Endothelial cell of umbilical vein (primary cell): Measurements from ENCODE around the gene UBE2D2. TPM values are rescaled to one million over a fixed set of nuclear protein-coding genes. Genes with fewer than 3 reads are reported as not detected.

ENCODE experiments used
- BruUV-seq: library from RNA; stranded (reverse); fragments of 400-500 nt; replicated peaks from 2 replicates; lab custom pipeline; 2021; lab: Mats Ljungman, UMichigan
- CTCF ChIA-PET: fragments of 300-600, 350-600 bp; sonication (Branson Sonifier 250); formaldehyde crosslinking; loops from one replicate; lab custom pipeline; 2021; ENCODE audit warnings: antibody characterized with exemption, inconsistent platforms; lab: Charles Lee
- POLR2A ChIA-PET: fragments of 300-600, 350-600 bp; sonication (Branson Sonifier 250); formaldehyde crosslinking; loops from one replicate; lab custom pipeline; 2021; ENCODE audit warnings: antibody characterized with exemption, inconsistent platforms; lab: Charles Lee
- DNase-seq: peaks from one replicate; pipeline ENCODE4 v3.0.0-alpha.2; 2011; ENCODE audit warnings: low read depth, low spot score
- FAIRE-seq: peaks from 2 replicates; lab custom pipeline; 2011; peaks lifted over from hg19 to GRCh38; lab: Jason Lieb, UNC
- H2AFZ ChIP-seq: 2 replicates; pipeline ENCODE4 v1.6.0; 2012; ENCODE audit warnings: low read depth, low read length, control low read depth, inconsistent platforms
- H3K27ac ChIP-seq: 2 replicates; pipeline ENCODE4 v1.5.1; 2011; ENCODE audit warnings: low read depth, mild to moderate bottlenecking, control low read depth, low read length, moderate library complexity; ENCODE audit not compliant: insufficient read depth
- H3K27me3 ChIP-seq, 2 experiments: 2 replicates each; pipeline versions ENCODE4 v1.6.0 to v1.6.1; 2011; ENCODE audit warnings: low read length in 2 of 2, mixed read lengths in 1 of 2; ENCODE audit not compliant: control insufficient read depth in 2 of 2, insufficient read depth in 2 of 2
- H3K36me3 ChIP-seq, 2 experiments: 2 replicates in 1 of 2; 3 replicates in 1 of 2; pipeline ENCODE4 v1.5.1; 2011; ENCODE audit warnings: low read length in 2 of 2, mild to moderate bottlenecking in 1 of 2, moderate library complexity in 1 of 2; ENCODE audit not compliant: control insufficient read depth in 2 of 2, insufficient read depth in 2 of 2; ENCODE audit errors: extremely low read depth in 1 of 2
- H3K4me1 ChIP-seq: 3 replicates; pipeline ENCODE4 v1.5.1; 2011; ENCODE audit warnings: mild to moderate bottlenecking, low read length; ENCODE audit not compliant: control insufficient read depth, insufficient read depth; ENCODE audit errors: extremely low read depth
- H3K4me2 ChIP-seq: 2 replicates; pipeline ENCODE4 v1.6.1; 2011; ENCODE audit warnings: low read length, control low read depth, mixed read lengths; ENCODE audit not compliant: insufficient read depth
- H3K4me3 ChIP-seq, 3 experiments: fragments of 200-600 bp in 1 of 3; sonication (generic), shearing (Covaris generic) in 1 of 3; replicated peaks in 1 of 3; 2 replicates each; pipeline ENCODE4 v1.5.1; 2011 to 2016; ENCODE audit warnings: control low read depth in 3 of 3, low read length in 3 of 3, mild to moderate bottlenecking in 2 of 3, inconsistent platforms in 1 of 3, low read depth in 1 of 3, moderate library complexity in 1 of 3; ENCODE audit not compliant: insufficient read depth in 1 of 3
- H3K79me2 ChIP-seq: 2 replicates; pipeline ENCODE4 v1.6.0; 2012; ENCODE audit warnings: low read length, inconsistent platforms; ENCODE audit not compliant: control insufficient read depth, insufficient read depth
- H3K9ac ChIP-seq: replicated peaks from 2 replicates; pipeline ENCODE3; 2011; ENCODE audit warnings: low read length, control low read depth; ENCODE audit not compliant: insufficient read depth; ENCODE audit errors: extremely low read depth
- H3K9me1 ChIP-seq: replicated peaks from 3 replicates; pipeline ENCODE4 v1.6.0; 2011; ENCODE audit warnings: mild to moderate bottlenecking, low read length; ENCODE audit not compliant: control insufficient read depth, insufficient read depth; ENCODE audit errors: extremely low read depth
- H3K9me3 ChIP-seq: replicated peaks from 2 replicates; pipeline ENCODE4 v1.5.1; 2012; ENCODE audit warnings: low read length, inconsistent platforms; ENCODE audit not compliant: control insufficient read depth, insufficient read depth
- H4K20me1 ChIP-seq: replicated peaks from 2 replicates; pipeline ENCODE3; 2011; ENCODE audit warnings: mild to moderate bottlenecking, low read length; ENCODE audit not compliant: control insufficient read depth, insufficient read depth; ENCODE audit errors: extremely low read depth
- CTCF ChIP-seq, 2 donors: IDR thresholded peaks; 1 replicate in 1 of 2; 2 replicates in 1 of 2; pipeline ENCODE4 v1.5.1; 2011; ENCODE audit warnings: low read length in 2 of 2, mild to moderate bottlenecking in 2 of 2, moderate library complexity in 2 of 2, control low read depth in 1 of 2, inconsistent platforms in 1 of 2, low read depth in 1 of 2; ENCODE audit not compliant: insufficient read depth in 1 of 2; ENCODE audit errors: extremely low read depth in 1 of 2
- EZH2 ChIP-seq: IDR thresholded peaks from 2 replicates; pipeline ENCODE4 v1.6.1; 2012; ENCODE audit warnings: borderline replicate concordance, low read depth, mild to moderate bottlenecking, moderate library complexity, low read length, inconsistent platforms; ENCODE audit not compliant: severe bottlenecking
- FOS ChIP-seq: IDR thresholded peaks from 2 replicates; pipeline ENCODE4 v1.6.1; 2011; ENCODE audit warnings: mild to moderate bottlenecking, low read length, moderate library complexity, borderline replicate concordance; ENCODE audit not compliant: insufficient read depth
- GATA2 ChIP-seq: IDR thresholded peaks from 2 replicates; pipeline ENCODE4 v1.7.0; 2011; ENCODE audit warnings: low read depth, mild to moderate bottlenecking, moderate library complexity, mixed read lengths, low read length; ENCODE audit not compliant: insufficient read length, insufficient read depth
- JUN ChIP-seq: IDR thresholded peaks from 2 replicates; pipeline ENCODE4 v1.6.1; 2011; ENCODE audit warnings: borderline replicate concordance, low read depth; ENCODE audit not compliant: insufficient read length, insufficient read depth
- MAX ChIP-seq: IDR thresholded peaks from 2 replicates; pipeline ENCODE4 v1.6.1; 2011; ENCODE audit not compliant: insufficient read depth, insufficient read length
- MYC ChIP-seq: IDR thresholded peaks from one replicate; pipeline ENCODE4 v1.6.1; 2011; ENCODE audit warnings: mild to moderate bottlenecking, low read depth, low read length
- POLR2A ChIP-seq: IDR thresholded peaks from 2 replicates; pipeline ENCODE4 v1.6.1; 2012; ENCODE audit warnings: low read depth, mild to moderate bottlenecking, control low read depth, low read length
- POLR2AphosphoS5 ChIP-seq: IDR thresholded peaks from 2 replicates; pipeline ENCODE4 v1.6.1; 2012; ENCODE audit warnings: low read depth, mild to moderate bottlenecking, control low read depth, low read length, moderate library complexity; ENCODE audit not compliant: insufficient read depth
- dilution Hi-C: fragments of 300-500 bp; cut with MboI; formaldehyde crosslinking; loops from one replicate; pipeline ENCODE4 v1.15.0; 2019; ENCODE audit warnings: low sequenced_read_pairs; ENCODE audit not compliant: extremely low pct_ligation_motif_present
- intact Hi-C: fragments of 100-400 bp; cut with micrococcal nuclease; formaldehyde crosslinking; loops from one replicate; pipeline ENCODE4 v1.10.0; 2022
- polyA plus RNA-seq, 4 experiments: library from polyadenylated mRNA; depleted of rRNA in 3 of 4; stranded (reverse) in 3 of 4; unstranded in 1 of 4; fragments of >200 nt; gene quantifications; 2 replicates each; pipeline versions ENCODE4 v1.2.1 to v1.2.3, GENCODE V29; 2011 to 2012; ENCODE audit warnings: missing spikeins in 1 of 4
- total RNA-seq: library from RNA; stranded (reverse); gene quantifications from 2 replicates; pipeline ENCODE4 v1.2.3, GENCODE V29; 2021

UBE2D2 gene
- total and polyA plus RNA-seq, 2 donors (not counting 3 experiments of a cell fraction or from before 2014, with no cell fraction given): 45.0 to 156 TPM

GRCh38 chr5:139664727-139665351, 103.7 kb downstream of the UBE2D2 start:
- Histone ChIP-seq H3K4me2 (no peak overlapping the region), H2AFZ (no peak overlapping the region), H3K9ac (no peak overlapping the region), H3K9me3 (no peaks in the 10 kb centered on the region), H3K36me3 (no peaks in the 10 kb centered on the region), H4K20me1 (no peaks in the 10 kb centered on the region), H3K4me3 (no peak overlapping the region), H3K4me1 (peaks cover 31% of the 10 kb centered on the region), H3K27ac (no peak overlapping the region), H3K79me2 (no peaks in the 10 kb centered on the region), H3K9me1 (no peaks in the 10 kb centered on the region), H3K27me3 (no peaks in the 10 kb centered on the region)
- TF ChIP-seq JUN (no peak), FOS (no peak), POLR2AphosphoS5 (no peak), POLR2A (no peak), EZH2 (no peak), MYC (no peak), CTCF (IDR thresholded peaks at IDR 0.05; ENCODE audit: extremely low read depth in 1 of 2, insufficient read depth in 1 of 2, low read depth in 1 of 2, low read length in 2 of 2) (no peak), MAX (no peak), GATA2 (no peak)
- no TSS peak for BruUV-seq
- FAIRE-seq (no peak), DNase-seq (no peak)
- POLR2A ChIA-PET: no interaction called here
- dilution Hi-C loops (no loop called here), intact Hi-C loops (no loop called here)
- CTCF ChIA-PET: interaction anchor here (1.1 kb wide), 1 partner anchor 9 kb away, joined by 3 read pairs; no protein-coding TSS in a partner anchor
